ENCODE results near the gene IER5. TPM values are rescaled to one million over a fixed set of nuclear protein-coding genes. Genes with fewer than 3 reads are reported as not detected.
A peak's percentile ranks its signal among the peaks of the same experiment; 100 is the strongest.

Gene IER5
- total and polyA plus RNA-seq, 9 of the 15 experiments (the other 6 are each of a cell fraction or from before 2014, with no cell fraction given) = 2.4 to 32.1 (median 12.0) TPM

- no peak for TF ChIP-seq FOXK1 (CRISPR knock-in tag; IDR thresholded peaks at IDR 0.05; ENCODE audit: borderline replicate concordance)
- TF ChIP-seq HDGF (IDR thresholded peaks at IDR 0.05) = no peak
- no peak for TF ChIP-seq NONO (IDR thresholded peaks at IDR 0.05; ENCODE audit: low read depth in 2 of 2, low read length in 1 of 2)
- no peak for TF ChIP-seq ZFPM2 (CRISPR knock-in tag; IDR thresholded peaks at IDR 0.05)
- TF ChIP-seq ZNF121 (CRISPR knock-in tag; conservative IDR thresholded peaks at IDR 0.05) = no peak
- TF ChIP-seq NR2C2 (CRISPR knock-in tag; IDR thresholded peaks at IDR 0.05) = peak; percentile 19; the same call in 1 of the 2 replicates
- TF ChIP-seq NR2C2 (tag; IDR thresholded peaks at IDR 0.05) = no peak
- no peak for TF ChIP-seq TEAD4 (IDR thresholded peaks at IDR 0.05; ENCODE audit: low read length)
- no peak for TF ChIP-seq TEAD4 (CRISPR knock-in tag; IDR thresholded peaks at IDR 0.05; ENCODE audit: borderline replicate concordance)
- TF ChIP-seq PYGO2 (tag; IDR thresholded peaks at IDR 0.05) = no peak
- peak; percentile 72 for TF ChIP-seq ZBTB7A (IDR thresholded peaks at IDR 0.05; ENCODE audit: borderline replicate concordance, control insufficient read depth, low read depth, low read length)
- TF ChIP-seq, protein P1, sequence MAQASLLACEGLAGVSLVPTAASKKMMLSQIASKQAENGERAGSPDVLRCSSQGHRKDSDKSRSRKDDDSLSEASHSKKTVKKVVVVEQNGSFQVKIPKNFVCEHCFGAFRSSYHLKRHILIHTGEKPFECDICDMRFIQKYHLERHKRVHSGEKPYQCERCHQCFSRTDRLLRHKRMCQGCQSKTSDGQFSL (CRISPR knock-in tag; IDR thresholded peaks at IDR 0.05) = 0 out of 2 replicates have a peak, but pooled peaks have one; percentile 22
- TF ChIP-seq, protein P1 (tag; IDR thresholded peaks at IDR 0.05) = no peak
- TF ChIP-seq KDM1A (IDR thresholded peaks at IDR 0.05) = no peak
- TF ChIP-seq ZNF398 (CRISPR knock-in tag; IDR thresholded peaks at IDR 0.05) = no peak
- TF ChIP-seq ZNF217 (CRISPR knock-in tag; IDR thresholded peaks at IDR 0.05) = no peak
- no peak for TF ChIP-seq KLF10 (CRISPR knock-in tag; IDR thresholded peaks at IDR 0.05)
- TF ChIP-seq, protein P2, sequence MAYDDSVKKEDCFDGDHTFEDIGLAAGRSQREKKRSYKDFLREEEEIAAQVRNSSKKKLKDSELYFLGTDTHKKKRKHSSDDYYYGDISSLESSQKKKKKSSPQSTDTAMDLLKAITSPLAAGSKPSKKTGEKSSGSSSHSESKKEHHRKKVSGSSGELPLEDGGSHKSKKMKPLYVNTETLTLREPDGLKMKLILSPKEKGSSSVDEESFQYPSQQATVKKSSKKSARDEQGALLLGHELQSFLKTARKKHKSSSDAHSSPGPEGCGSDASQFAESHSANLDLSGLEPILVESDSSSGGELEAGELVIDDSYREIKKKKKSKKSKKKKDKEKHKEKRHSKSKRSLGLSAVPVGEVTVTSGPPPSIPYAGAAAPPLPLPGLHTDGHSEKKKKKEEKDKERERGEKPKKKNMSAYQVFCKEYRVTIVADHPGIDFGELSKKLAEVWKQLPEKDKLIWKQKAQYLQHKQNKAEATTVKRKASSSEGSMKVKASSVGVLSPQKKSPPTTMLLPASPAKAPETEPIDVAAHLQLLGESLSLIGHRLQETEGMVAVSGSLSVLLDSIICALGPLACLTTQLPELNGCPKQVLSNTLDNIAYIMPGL (CRISPR knock-in tag; IDR thresholded peaks at IDR 0.05) = no peak
- TF ChIP-seq NCOA6 (IDR thresholded peaks at IDR 0.05) = no peak
- TF ChIP-seq CHD1 (IDR thresholded peaks at IDR 0.05; ENCODE audit: low read length) = peak; percentile 86
- no peak for TF ChIP-seq JUND (IDR thresholded peaks at IDR 0.05; ENCODE audit: borderline replicate concordance, low read depth, low read length)
- TF ChIP-seq JUND (tag; IDR thresholded peaks at IDR 0.05; ENCODE audit: borderline replicate concordance, low read depth, low read length) = 0 out of 3 replicates have a peak, but pooled peaks have one; percentile 29
Observed at GRCh38 chr1:181104790-181105133, 16.3 kb downstream of the IER5 start (continued).
